ENCODE results near the gene EML1.
"Not testable (repeated sequence)": the region's sequence is repeated elsewhere in the genome, so short reads cannot be mapped to it uniquely, and the experiment has no call there.

Gene EML1

DNA sequence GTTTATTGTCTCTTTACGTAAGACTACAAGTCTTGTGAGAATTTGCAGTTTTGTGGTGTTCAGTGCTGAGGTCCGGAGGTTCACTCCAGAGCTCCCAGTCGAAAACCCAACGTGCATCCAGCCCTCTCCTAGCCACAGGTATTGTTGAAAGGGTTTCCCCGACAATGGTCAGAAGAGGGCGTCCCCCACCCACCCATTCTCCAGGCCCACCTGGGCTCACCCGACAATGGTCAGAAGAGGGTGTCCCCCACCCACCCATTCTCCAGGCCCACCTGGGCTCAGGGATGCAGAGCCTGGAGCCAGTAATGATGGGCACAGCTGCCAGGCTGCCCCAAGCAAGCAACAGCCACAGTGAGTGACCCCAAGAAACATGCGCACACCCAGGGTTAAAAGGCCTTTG, 145.2 kb downstream of the EML1 start:
- DNase-seq (ENCODE audit: low read depth): no peak

DNA sequence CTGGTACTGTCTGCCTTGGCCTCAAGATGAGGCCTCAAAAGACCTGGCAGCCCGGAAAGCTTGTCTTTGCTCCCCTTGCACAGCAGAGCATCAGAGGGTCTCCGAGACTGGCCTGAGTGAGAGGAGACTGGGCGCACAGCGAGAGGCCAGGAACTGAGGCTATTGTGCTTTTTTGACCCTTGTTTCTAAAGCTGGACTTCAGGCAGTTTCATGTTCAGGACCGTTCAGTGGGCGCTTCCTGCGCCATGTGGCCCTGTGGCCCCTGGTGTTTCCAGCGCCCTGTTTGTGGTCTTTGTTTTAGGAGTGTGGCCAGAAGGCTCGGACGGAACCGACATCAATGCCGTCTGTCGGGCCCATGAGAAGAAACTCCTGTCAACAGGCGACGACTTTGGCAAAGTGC, 145.7 kb downstream of the EML1 start:
- DNase-seq (ENCODE audit: low read depth): no peak

DNA sequence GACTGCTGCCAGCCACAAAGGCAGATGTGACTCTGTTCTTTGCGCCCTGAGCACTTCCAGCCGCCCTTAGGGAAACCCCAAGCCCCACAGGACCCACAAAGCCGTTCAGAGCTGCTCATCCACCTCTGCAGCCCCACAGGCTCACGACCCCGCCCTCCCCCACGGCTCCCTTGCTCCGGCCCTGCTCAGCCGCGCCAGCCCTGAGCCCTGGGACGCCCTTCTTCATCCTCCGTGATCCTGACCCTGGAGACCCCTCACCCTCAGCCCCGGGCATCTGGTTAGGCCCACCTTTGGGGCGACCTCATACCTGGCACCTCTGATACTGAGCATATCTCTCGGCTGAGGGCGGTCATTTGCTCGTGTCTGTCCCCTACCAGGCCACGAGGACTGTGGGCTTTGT, 146.2 kb downstream of the EML1 start:
- no peak for DNase-seq (ENCODE audit: low read depth)

DNA sequence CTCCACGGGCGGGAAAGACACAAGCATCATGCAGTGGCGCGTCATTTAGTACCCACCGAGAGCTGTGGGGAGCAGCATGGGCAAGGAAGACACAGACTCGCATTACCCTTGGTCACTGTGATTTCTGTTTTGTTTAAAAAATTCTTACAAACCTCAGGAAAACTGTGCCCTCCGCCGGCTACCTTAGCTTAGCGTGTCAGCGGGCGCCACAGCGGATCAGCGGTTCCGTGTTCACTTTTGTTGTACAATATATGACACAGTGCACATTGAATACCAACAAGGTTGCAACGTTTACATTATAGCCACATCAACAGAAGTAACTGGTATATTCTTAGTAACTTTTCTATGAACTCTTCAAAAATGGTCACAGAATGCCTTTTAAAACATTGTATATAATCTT, 146.9 kb downstream of the EML1 start:
- no peak for DNase-seq (ENCODE audit: low read depth)

DNA sequence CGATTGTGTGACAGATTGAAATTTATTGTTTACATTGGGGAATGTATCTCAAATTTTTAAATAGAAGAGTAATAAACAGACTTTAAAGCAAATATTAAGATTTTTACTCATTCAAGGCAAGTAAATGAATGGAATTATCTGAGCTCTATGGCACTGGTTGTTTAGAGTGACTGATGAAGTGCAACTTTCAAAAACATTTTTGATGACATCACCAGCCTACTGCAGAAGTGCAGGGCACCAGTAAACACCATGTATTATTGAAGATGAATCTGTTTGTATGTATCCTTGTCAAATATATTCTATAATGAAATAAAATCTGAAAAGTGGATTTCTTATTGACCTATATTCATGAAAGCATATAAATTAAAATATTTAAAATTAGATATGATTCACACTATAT, 148.0 kb downstream of the EML1 start:
- no peak for DNase-seq (ENCODE audit: low read depth)

DNA sequence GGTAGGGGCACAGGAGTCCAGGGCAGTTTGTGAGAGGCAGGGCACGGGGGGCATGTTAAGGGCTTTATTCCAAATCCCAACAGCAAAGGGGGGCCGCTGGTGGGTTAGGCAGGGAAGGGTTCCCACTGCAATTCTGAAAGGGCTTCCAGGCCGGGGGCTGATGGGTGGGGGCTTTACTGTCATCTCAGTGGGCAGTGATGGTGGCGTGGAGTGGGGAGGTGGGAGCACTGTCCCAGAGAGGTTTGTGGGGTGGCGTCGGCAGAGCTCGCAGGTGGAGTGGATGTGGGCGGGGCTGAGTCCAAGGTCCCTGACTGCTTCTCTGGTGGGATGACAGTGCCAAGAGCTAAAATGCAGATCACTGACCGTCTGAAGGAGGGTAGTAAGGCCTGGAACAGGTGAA, 150.4 kb downstream of the EML1 start:
- no peak for DNase-seq (ENCODE audit: low read depth)

DNA sequence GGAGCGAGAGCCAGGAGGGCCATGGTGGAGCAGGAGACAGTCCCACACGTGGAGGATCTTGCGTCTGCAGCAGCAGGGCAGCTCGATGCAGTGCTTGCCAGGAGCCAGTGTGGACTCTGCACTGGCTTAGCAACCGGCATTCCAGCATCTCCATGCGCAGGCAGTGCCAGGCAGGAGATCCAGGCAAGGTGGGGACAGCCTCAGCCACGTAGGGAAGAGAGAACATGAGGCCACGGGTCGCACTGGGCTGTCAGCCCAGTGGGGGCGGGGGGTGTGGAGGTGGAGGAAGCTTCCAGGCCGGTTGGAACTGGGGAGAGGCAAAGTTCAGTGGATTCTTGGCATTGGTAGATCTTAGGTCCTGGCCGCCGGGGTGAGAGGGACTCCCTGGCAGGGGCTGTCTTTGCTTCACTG, 151.0 kb downstream of the EML1 start:
- DNase-seq (ENCODE audit: low read depth): no peak

DNA sequence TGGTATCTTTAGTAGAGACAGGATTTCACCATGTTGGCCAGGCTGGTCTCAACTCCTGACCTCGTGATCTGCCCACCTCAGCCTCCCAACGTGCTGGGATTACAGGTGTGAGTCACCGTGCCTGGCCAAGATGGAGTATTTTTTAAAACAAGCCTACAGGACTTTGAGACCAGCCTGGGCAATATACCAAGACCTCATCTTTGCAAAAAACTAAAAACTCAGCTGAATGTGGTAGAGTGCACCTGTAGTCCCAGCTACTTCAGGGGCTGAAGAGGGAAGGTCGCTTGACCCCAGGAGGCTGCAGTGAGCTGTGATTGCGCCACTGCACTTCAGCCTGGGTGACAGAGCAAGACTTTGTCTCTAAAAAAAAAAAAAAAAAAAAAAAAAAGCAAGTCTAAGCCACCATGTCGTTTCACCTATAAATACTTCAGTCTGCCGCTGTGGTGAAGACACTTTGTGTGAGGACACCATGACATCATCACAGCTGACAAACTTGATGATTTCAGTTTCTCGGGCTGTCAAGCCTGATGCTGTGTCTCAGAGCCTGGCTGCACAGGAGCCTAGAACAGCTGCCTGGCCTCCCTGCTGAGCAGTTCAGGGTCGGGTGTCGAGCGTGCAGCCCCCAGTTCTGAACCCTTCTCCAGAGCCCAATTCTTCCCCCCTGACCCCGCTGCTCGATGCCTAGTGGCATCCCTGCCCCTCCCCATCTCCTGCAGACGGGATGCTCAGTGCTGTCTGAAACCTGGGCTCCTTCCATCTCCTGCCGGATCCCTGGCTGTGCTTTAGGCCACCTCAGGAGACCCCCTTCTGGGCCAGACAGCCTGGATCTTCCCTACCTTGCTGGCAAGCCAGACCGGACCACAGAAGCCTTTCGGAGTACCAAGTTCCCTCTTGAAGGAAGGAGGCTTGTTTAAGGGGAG, 152.8 kb downstream of the EML1 start:
- DNase-seq (ENCODE audit: low read depth): no peak

DNA sequence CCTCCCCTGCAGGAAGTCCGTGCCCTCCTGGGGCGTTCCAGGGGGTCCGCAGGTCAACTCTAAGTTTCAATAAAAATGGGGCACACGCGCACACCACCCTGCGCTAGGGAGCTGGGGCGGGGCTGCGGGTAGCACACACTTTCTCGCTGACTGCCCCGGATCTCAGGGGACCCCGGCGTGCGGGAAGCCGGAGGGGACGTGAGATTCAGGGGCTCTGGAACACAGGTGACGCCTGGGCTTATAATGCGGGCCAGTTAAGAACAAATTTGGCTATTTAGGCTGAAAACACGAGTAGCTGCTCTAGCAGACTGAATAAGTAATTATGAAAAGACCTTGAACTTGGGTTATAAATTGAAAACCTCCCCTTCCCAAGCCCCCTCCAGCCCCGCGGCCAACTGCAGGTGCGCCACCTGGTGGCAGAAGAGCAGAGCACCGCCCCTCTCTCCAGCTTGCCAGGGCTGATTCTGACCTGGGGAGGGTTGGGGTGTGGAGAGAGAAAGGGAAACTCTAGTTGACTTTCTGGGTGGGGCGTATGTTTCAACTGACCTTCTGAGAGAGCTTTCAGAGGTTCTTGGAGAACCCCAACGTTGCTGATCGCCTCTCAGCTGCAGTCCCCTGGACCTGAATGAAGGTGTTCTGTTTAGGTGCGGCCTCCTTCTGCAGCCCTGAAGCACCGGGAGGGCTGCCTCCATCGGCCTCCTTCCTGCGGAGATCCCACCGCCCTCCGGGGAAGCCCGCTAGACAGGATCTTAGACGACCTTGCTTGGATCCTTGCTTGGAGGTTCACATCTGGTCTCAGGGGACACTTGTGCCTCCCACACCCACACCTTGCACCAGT, 153.7 kb downstream of the EML1 start:
- DNase-seq (ENCODE audit: low read depth): peak; percentile 17

DNA sequence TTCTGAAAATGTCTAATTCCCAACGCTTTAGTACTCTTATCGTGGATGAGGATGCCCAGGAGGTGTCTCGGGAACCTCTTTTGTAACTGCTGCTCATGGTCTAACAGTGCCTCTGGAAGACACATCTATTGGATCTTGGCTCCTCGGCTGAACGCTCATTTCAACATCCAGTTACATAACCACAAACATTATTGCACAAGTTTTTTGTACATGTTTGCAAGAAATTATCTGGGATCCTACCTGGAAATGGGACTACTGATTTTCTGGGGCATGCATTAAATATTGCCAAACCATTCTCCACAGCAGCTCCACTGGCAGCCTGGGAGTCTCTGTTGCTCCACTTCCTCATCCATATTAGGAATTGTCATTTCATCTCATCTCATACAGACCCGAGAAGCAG, 154.5 kb downstream of the EML1 start:
- DNase-seq (ENCODE audit: low read depth): no peak

DNA sequence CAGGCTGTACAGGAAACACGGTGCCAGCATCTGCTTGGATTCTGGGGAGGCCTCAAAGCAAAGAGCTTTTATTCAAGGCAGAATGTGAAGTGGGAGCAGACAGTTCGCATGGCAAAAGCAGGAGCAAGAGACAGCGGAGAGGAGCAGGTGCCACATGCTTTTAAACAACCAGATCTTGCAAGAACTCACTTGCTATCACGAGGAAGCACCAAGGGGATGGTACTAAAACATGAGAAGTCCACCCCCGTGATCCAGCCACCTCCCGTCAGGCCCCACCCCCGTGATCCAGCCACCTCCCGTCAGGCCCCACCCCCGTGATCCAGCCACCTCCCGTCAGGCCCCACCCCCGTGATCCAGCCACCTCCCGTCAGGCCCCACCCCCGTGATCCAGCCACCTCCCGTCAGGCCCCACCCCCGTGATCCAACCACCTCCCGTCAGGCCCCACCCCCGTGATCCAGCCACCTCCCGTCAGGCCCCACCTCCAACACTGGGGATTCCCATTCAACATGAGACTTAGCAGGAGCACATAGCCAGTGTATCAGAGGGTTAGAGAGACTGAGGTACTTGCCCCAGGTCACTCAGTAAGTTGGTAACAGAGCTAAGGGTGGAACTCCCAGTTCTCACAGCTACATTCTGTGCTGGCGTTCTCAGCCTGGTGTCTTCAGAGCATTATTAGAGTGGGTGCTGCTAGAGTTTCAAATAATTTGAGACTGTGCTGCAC, 156.0 kb downstream of the EML1 start:
- DNase-seq (ENCODE audit: low read depth): not testable (repeated sequence)

DNA sequence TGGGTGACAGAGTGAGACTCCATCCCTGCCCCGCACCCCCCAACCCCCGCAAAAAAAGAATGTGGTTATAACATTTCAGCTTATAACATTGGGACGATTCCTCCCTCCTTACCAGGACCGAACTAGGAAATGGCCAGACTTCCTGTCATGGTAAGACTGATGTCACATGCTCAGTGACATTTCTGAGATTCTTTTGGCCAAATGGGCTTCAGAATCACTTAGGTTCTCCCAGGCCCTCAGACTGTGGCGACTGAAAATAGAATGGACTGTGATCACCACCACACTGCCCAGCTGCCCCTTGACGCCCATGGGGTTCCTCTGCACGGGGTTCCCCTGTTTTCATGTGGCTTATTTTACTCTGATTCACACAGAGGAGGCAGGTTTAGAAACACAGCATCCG, 157.0 kb downstream of the EML1 start:
- no peak for DNase-seq (ENCODE audit: low read depth)

DNA sequence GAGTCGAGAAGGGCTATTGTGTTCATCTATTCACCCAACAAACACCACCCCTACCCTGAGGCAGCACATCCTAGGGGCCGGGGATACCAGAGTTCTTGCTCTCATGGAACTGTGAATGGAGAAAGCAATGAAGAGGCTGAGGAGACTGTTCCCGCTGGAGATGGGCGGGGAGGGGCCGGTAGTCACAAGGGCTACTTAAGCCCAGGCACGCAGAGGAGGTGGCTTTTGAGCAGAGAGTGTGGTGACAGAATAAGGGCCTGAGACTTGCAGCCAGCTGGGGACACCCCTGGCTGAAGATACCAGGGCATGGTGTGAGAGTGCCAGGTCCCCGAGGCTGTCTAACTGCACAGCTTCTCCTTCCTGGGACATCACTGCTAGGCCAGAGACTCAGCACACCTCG, 157.9 kb downstream of the EML1 start:
- no peak for DNase-seq (ENCODE audit: low read depth)

DNA sequence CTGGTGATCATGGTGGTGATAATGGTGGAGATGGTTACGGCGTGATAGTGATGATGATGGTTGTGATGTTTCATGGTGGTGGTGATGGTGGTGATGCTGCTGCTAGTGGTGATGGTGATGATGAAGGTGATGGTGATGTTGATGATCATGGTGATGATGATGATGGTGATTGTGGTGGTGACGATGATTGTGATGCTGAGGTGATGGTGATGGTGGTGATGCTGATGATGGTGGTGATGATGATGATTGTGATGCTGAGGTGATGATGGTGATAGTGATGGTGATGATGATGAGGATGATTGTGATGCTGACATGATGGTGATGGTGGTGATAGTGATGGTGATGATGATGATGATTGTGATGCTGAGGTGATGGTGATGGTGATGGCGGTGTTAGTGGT, 158.8 kb downstream of the EML1 start:
- DNase-seq (ENCODE audit: low read depth): no peak

DNA sequence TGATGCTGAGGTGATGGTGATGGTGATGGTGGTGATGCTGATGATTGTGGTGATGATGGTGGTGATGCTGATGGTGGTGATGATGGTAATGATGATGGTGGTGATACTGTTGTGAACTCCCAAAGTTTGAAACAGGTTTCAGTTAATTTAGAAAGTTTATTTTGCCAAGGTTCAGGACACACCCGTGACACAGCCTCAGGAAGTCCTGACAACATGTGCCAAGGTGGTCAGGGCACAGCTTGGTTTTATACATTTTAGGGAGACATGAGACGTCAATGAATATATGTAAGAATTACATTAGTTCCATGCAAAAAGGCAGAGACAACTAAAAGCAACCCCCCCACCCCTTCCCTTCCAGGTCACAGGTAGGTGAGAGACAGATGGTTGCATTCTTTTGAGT, 159.2 kb downstream of the EML1 start:
- no peak for DNase-seq (ENCODE audit: low read depth)

DNA sequence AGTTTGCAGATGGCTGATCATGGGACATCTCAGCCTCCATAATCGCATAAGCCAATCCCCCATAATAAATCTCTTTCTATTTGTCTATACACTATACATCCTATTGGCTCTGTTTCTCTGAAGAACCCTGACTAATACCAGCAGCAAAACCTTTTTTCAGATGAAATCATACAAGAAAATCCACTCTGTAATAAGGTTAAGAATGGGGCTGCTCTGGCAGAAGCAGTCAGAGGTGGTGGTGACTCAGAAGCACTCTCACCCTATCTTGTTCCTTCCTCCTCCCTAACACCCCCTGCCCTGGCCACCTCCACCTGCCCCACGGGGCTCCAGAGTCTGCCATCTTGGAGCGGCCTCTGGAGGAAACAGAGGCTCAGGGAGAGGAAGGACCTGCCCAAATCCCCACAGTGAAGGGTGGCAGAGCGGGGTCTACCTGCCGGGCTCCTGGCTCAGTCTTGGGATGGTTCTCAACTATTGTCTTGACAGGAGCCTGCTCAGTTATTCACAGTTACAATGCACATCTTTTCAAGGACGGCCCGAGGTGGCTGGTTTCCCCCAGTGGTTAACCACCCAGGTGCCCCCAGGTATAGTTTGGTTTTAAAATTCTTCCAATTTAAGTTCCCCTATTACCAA, 162.7 kb downstream of the EML1 start:
- no peak for DNase-seq (ENCODE audit: low read depth)

DNA sequence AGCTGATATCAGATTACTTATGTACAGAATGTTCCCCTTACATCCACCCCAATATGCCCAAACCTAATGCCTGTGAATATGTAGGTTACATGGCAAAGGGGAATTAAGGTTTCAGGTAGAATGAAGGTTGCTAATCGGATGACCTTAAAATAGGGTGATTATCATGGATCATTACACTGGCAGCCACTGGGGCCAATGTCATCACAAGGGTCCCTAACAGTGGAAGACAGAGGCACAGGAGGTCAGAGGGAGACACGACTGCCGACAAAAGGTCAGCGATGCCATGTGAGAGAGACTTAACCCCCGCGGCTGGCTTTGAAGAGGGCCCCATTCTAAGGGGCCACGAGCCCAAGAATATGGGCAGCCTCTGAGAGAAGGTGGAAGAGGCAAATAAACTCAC, 165.2 kb downstream of the EML1 start:
- DNase-seq (ENCODE audit: low read depth): no peak

DNA sequence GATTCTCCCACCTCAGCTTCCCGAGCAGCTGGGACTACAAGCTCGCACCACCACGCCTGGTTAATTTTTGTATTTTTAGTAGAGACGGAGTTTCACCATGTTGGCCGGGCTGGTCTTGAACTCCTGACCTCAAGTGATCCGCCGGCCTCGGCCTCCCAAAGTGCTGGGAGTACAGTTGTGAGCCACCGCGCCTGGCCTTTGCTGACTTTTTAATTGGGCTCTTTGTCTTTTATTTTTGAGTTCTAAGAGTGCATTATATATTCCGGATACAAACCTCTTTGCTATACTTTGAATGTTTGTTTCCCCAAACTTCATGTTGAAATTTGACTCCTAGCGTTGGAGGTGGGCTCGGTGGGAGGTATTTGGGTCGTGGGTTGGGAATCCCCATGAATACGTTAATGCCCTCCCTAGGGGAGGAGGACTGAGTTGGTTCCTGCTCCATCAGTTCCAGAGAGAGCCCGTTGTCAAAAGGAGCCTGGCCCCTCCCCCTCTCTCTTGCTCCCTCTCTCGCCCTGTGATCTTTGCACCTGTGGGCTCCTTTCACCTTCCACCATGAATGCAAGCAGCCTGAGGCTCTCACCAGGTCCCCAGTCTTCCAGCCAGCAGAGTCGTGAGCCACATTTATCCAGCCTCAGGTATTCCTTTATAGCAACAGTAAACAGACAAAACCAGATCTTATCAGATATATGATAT, 168.8 kb downstream of the EML1 start:
- DNase-seq (ENCODE audit: low read depth): no peak

DNA sequence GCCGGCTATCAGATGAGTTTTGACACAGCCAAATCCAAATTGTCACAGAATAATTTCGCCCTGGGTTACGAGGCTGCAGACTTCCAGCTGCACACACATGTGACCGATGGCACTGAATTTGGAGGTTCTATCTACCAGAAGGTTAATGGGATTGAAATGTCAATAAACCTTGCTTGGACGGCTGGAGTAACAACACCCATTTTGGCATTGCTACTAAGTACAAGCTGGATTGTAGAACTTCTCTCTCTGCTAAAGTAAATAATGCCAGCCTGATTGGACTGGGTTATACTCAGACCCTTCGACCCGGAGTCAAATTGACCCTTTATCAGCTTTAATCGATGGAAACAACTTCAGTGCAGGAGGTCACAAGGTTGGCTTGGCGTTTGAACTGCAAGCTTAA, 171.8 kb downstream of the EML1 start:
- no peak for DNase-seq (ENCODE audit: low read depth)

DNA sequence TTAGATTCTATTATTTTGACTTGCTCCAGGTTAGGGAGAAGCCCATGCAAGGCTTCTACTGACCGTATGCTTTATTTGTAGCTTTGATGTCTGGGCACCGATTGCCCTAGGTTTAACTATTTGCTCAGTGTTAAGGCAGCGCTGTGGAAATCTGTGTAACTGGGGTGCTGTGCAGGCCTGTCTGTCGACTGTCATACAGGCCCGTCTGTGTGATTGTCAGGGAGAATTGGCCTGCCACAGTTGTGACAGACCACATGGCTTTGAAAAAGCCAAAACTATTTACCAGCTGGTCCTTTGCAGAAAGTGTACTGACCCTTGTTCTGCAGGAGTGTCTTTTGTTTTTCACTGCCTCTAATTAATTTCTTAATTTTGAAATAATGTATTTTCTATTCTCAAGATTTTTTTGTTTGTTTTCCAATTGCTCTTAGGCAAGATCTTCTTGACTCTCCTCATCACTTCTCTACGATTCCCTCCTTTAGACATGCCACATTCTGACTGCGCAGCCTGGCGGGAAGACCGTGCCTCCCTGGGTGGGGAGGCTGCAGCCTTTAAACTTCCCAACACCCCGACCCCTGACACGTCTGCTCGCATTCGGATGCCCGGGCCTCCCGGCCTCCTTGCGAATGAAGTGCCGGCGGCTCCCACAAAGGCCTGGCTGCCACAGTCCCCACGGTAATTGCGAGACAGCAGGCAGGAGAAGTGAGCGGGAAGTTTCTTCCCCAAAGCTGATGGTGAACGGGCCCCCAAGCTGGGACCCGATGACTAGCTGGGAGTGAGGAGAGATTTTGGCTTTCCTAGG, 173.0 kb downstream of the EML1 start:
- DNase-seq (ENCODE audit: low read depth): no peak

DNA sequence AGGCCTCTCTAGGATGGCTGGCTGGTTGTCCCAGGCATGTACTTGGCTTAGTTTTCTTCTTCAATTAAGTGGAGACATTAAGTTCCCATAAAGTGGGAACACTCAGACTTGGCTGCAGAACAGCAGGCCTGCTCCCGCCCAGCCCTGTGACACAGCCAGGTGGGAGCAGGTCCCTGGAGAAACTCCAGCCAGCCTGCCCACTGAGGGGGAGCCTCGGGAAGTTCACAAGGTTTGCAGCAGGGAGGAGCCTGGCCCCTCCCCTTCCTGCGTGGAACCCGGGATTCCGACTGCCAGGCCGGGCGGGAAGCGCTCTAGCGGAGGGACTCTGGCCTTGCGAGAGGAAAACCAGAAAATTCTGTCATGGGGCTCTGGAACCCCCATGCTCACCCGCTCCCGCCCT, 173.7 kb downstream of the EML1 start:
- no peak for DNase-seq (ENCODE audit: low read depth)
